ENCODE data around the gene CRYAB.

- no peak for TF ChIP-seq CTCF (IDR thresholded peaks at IDR 0.05; ENCODE audit: low read depth, low read length, missing input control)
- TF ChIP-seq GABPA (IDR thresholded peaks at IDR 0.05 in 1 of 2, conservative IDR thresholded peaks at IDR 0.05 in 1 of 2): no peak
These were observed 2.2 kb downstream of the CRYAB start for GRCh38 chr11:111909378-111909777.
